Body of pancreas (tissue), 4 donors: ENCODE measurements around the gene SRGAP2C.
"Not testable (repeated sequence)": the region's sequence is repeated elsewhere in the genome, so short reads cannot be mapped to it uniquely, and the experiment has no call there.

ENCODE experiments used
- POLR2A ChIP-seq, 3 donors: fragments of 450-650 bp; IDR thresholded peaks; one replicate each; pipeline ENCODE4 v1.6.1; 2016; ENCODE audit warnings: antibody characterized with exemption in 3 of 3, mild to moderate bottlenecking in 2 of 3
- TF ChIP-seq, protein P1 (sequence below), 7 experiments: fragments of 450-650 bp in 4 of 7; fragments of 200-600 bp in 3 of 7; sonication (generic) in 3 of 7; IDR thresholded peaks; one replicate each; pipeline ENCODE4 v1.5.1; 2016 to 2019; ENCODE audit warnings: antibody characterized with exemption in 7 of 7

DNA sequence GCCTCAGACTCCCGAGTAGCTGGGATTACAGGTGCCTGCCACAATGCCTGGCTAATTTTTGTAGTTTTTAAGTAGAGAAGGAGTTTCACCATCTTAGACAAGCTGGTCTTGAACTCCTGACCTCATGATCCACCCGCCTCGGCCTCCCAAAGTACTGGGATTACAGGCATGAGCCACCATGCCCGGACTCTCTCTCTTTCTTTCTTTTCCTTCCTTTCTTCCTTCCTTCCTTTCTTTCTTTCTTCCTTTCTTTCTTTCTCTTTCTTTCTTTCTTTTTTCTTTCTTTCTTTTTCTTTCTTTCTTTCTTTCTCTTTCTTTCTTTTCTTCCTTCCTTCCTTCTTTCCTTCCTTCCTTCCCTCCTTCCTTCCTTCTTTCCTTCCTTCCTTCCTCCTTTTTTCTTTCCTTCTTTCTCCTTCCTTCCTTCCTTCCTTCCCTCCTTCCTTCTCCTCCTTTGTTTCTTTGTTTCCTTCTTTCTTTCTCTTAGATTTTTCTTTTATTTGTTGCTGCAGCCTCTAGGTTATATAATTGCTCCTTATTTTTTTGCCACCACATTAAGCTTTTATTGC, 234.4 kb downstream of the SRGAP2C start:
- TF ChIP-seq, protein P1, sequence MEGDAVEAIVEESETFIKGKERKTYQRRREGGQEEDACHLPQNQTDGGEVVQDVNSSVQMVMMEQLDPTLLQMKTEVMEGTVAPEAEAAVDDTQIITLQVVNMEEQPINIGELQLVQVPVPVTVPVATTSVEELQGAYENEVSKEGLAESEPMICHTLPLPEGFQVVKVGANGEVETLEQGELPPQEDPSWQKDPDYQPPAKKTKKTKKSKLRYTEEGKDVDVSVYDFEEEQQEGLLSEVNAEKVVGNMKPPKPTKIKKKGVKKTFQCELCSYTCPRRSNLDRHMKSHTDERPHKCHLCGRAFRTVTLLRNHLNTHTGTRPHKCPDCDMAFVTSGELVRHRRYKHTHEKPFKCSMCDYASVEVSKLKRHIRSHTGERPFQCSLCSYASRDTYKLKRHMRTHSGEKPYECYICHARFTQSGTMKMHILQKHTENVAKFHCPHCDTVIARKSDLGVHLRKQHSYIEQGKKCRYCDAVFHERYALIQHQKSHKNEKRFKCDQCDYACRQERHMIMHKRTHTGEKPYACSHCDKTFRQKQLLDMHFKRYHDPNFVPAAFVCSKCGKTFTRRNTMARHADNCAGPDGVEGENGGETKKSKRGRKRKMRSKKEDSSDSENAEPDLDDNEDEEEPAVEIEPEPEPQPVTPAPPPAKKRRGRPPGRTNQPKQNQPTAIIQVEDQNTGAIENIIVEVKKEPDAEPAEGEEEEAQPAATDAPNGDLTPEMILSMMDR (IDR thresholded peaks at IDR 0.05): not testable (repeated sequence)
- not testable (repeated sequence) for TF ChIP-seq POLR2A (IDR thresholded peaks at IDR 0.05)
